ENCODE measurements around the gene KLF6.

The KLF6 gene

DNA sequence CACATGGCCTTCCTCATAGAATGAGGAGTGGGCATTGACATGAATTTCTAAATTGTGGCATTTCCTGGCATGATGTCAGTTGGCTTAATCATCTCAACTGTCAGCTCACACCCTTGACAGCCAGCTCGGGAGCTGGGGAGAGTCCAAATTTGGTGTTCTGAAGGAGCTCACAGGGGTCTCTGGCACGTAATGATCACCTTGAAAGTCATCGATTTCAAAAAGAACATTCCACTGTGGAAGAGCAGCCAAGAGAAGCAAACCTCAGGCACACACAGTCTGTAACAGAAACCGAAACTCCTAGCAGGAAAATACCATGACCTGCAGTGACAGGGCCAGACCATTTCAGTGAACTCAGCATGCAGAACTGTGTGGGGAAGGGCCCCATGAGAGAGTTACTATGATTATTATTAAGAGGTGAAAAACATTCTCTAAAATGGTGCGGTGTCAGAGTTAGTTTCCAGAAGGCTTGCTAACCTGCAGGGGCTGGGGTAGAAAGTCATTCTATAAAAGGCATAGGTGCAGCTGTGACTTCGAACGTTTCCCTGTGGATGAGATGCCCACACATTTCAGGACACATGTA is 26.4 kb upstream of the KLF6 start:
- peak overlapping the region; percentile 93 for H3K27ac ChIP-seq (ENCODE audit: low read depth, low read length, poor library complexity, severe bottlenecking)
- H3F3A ChIP-seq (ENCODE audit: insufficient read depth, low read length): no peaks in the 10 kb centered on the region
- peak overlapping the region; percentile 40 for H3K9ac ChIP-seq (ENCODE audit: low read length)
- peak overlapping the region; percentile 44 for H3K4me3 ChIP-seq (ENCODE audit: low read depth, low read length, poor library complexity, severe bottlenecking)
- no peaks in the 10 kb centered on the region for H3K79me2 ChIP-seq (ENCODE audit: insufficient read depth, low read length)
- TF ChIP-seq EZH2 (IDR thresholded peaks at IDR 0.05; ENCODE audit: borderline replicate concordance, low read length): no peak
- TF ChIP-seq, protein P1, sequence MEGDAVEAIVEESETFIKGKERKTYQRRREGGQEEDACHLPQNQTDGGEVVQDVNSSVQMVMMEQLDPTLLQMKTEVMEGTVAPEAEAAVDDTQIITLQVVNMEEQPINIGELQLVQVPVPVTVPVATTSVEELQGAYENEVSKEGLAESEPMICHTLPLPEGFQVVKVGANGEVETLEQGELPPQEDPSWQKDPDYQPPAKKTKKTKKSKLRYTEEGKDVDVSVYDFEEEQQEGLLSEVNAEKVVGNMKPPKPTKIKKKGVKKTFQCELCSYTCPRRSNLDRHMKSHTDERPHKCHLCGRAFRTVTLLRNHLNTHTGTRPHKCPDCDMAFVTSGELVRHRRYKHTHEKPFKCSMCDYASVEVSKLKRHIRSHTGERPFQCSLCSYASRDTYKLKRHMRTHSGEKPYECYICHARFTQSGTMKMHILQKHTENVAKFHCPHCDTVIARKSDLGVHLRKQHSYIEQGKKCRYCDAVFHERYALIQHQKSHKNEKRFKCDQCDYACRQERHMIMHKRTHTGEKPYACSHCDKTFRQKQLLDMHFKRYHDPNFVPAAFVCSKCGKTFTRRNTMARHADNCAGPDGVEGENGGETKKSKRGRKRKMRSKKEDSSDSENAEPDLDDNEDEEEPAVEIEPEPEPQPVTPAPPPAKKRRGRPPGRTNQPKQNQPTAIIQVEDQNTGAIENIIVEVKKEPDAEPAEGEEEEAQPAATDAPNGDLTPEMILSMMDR (IDR thresholded peaks at IDR 0.05; ENCODE audit: low read length): no peak
- H3K27me3 ChIP-seq (ENCODE audit: insufficient read depth, low read length): no peaks in the 10 kb centered on the region
- H3K4me1 ChIP-seq (ENCODE audit: insufficient read depth, low read length, severe bottlenecking): peaks cover 58% of the 10 kb centered on the region
- no peaks in the 10 kb centered on the region for H3K9me3 ChIP-seq (ENCODE audit: low read length)
- H4K20me1 ChIP-seq (ENCODE audit: insufficient read depth, low read length): no peaks in the 10 kb centered on the region
- H3K4me2 ChIP-seq (ENCODE audit: low read length): peak overlapping the region; percentile 62
- no peaks in the 10 kb centered on the region for H3K36me3 ChIP-seq (ENCODE audit: insufficient read depth, low read length)
- no peaks in the 10 kb centered on the region for H3K9me2 ChIP-seq (ENCODE audit: low read depth, low read length)
- H2AFZ ChIP-seq (ENCODE audit: low read length): 0 out of 2 replicates have a peak overlapping the region, but pooled peaks have one; percentile 46

DNA sequence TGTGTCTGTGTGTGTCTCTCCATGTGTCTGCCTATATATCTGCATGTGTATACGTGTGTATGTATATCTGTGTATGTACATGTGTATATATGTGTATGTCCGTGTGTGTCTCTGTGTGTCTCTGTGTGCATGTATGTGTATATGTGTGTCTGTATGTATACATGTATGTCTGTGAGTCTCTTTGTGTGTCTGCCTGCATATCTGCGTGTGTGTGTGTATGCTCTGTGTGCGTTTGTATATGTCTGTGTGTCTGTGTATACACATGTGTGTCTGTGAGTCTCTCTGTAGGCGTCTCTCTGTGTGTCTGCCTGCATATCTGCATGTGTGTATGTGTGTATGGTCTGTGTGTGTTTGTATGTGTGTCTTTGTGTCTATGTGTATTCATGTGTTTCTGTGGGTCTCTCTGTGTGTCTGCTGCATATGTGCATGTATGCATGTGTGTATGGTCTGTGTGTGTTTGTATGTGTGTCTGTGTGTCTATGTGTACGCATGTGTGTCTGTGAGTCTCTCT is 23.7 kb upstream of the KLF6 start:
- Histone ChIP-seq H3K79me2 (ENCODE audit: insufficient read depth, low read length) (no peaks in the 10 kb centered on the region), H3F3A (ENCODE audit: insufficient read depth, low read length) (no peaks in the 10 kb centered on the region), H3K27ac (ENCODE audit: low read depth, low read length, poor library complexity, severe bottlenecking) (peak overlapping the region; percentile 93), H3K36me3 (ENCODE audit: insufficient read depth, low read length) (no peaks in the 10 kb centered on the region), H3K9me2 (ENCODE audit: low read depth, low read length) (no peaks in the 10 kb centered on the region), H3K9ac (ENCODE audit: low read length) (no peak overlapping the region; the same call in 1 of the 2 replicates), H3K4me1 (ENCODE audit: insufficient read depth, low read length, severe bottlenecking) (peaks cover 85% of the 10 kb centered on the region), H3K9me3 (ENCODE audit: low read length) (no peaks in the 10 kb centered on the region), H2AFZ (ENCODE audit: low read length) (no peak overlapping the region), H3K27me3 (ENCODE audit: insufficient read depth, low read length) (no peaks in the 10 kb centered on the region), H3K4me2 (ENCODE audit: low read length) (no peak overlapping the region), H3K4me3 (ENCODE audit: low read depth, low read length, poor library complexity, severe bottlenecking) (no peak overlapping the region), H4K20me1 (ENCODE audit: insufficient read depth, low read length) (no peaks in the 10 kb centered on the region)
- TF ChIP-seq, protein P1 (IDR thresholded peaks at IDR 0.05; ENCODE audit: low read length): no peak
- no peak for TF ChIP-seq EZH2 (IDR thresholded peaks at IDR 0.05; ENCODE audit: borderline replicate concordance, low read length)

DNA sequence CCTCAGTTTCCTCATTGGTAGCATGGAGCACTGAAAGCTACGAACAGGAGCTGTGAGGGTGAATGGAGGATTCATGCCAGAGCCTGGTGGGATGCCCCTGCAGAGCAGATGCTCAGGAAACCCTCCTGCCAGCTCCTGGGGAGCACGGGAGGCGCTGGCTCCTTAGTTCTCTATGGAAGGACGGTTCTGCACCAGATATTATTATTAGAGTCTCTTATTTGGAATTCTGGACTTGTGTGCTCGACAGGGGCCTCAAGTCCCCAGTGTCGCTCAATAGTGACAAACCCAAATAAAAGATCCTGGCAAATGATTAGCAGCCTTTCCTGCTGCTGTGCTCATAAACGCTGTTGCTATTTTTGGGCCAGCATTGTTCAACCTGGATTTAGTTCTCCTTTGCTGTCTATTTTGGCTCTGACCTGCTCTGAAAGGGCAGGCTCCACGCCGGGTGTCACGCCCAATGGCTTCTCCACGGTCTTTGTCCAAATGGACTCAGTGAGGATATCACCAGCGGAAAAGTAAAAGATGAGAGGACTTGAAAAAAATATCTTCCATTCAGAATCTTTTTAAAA is 23.0 kb upstream of the KLF6 start:
- Histone ChIP-seq H3K27ac (ENCODE audit: low read depth, low read length, poor library complexity, severe bottlenecking) (peak overlapping the region; percentile 93), H3K9ac (ENCODE audit: low read length) (no peak overlapping the region), H3F3A (ENCODE audit: insufficient read depth, low read length) (no peaks in the 10 kb centered on the region), H3K79me2 (ENCODE audit: insufficient read depth, low read length) (no peaks in the 10 kb centered on the region), H3K27me3 (ENCODE audit: insufficient read depth, low read length) (no peaks in the 10 kb centered on the region), H3K4me3 (ENCODE audit: low read depth, low read length, poor library complexity, severe bottlenecking) (no peak overlapping the region), H3K36me3 (ENCODE audit: insufficient read depth, low read length) (no peaks in the 10 kb centered on the region), H4K20me1 (ENCODE audit: insufficient read depth, low read length) (no peaks in the 10 kb centered on the region), H3K4me1 (ENCODE audit: insufficient read depth, low read length, severe bottlenecking) (peaks cover 92% of the 10 kb centered on the region), H3K9me3 (ENCODE audit: low read length) (no peaks in the 10 kb centered on the region), H3K9me2 (ENCODE audit: low read depth, low read length) (no peaks in the 10 kb centered on the region), H3K4me2 (ENCODE audit: low read length) (no peak overlapping the region), H2AFZ (ENCODE audit: low read length) (no peak overlapping the region)
- TF ChIP-seq, protein P1 (IDR thresholded peaks at IDR 0.05; ENCODE audit: low read length): no peak
- TF ChIP-seq EZH2 (IDR thresholded peaks at IDR 0.05; ENCODE audit: borderline replicate concordance, low read length): no peak

Measured in OCI-LY1 (cell line).